GM19452 (cell line): Measurements from ENCODE around the gene CAMP.
"Not testable (repeated sequence)": the region's sequence is repeated elsewhere in the genome, so short reads cannot be mapped to it uniquely, and the experiment has no call there.

Experiments used
- ATAC-seq: cut with Tn5 transposase; IDR thresholded peaks from one replicate; pipeline ENCODE4 v1.9.1; 2021; ENCODE audit not compliant: unreplicated experiment

CAMP gene

DNA sequence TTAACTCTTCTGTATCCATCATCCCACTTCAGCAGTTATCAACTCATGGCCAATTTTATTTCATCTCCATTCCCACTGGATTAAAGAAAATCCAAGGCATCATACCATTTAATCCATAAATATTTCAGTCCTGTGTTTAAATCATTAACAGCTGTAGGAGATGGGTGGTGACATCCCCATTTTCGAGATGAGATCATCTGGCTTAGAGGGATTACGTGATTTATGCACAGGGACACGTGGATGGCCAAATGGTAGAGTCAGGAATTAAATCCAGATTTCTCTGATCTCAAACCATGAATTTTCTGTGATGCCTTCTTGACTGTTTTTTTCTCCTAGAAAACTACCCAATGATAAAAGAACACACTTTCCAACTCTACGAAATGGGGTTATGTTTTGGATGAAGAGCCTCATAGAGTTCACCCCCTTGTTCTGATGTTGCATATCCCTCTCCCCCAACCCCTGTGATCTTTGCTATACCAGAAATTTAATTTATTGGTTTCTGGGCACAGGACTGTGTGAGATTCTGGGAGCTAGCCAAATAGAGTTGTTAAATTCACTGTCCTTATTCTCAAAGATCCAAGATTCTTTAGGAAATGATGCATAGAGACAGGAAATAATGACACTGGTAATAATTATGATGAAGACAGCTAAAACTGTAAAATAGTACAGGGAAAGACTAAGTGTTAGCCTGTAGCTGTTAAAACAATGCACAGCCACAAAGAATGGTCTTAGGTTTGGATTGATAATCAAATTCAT is 25.0 kb downstream of the CAMP start:
- ATAC-seq = no peak

DNA sequence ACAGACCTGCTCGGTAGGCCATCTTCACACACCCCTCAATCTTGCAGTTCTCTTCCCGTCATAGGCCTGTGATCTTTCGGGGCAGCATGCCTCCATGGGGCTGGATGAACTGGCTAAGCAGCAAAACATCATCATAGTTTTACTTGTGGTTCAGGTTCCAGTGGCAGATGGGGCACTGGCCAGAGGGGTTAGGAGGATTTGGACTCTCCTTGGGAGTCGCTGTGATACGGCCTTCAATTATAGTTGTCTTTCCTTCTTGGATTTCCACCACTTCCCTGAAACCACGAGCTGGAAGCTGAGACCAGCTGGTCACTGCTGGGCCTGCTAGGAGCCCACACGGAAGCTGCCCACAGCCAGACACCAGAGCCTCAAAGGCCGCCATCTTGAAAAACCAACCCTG is 33.3 kb downstream of the CAMP start:
- no peak for ATAC-seq

DNA sequence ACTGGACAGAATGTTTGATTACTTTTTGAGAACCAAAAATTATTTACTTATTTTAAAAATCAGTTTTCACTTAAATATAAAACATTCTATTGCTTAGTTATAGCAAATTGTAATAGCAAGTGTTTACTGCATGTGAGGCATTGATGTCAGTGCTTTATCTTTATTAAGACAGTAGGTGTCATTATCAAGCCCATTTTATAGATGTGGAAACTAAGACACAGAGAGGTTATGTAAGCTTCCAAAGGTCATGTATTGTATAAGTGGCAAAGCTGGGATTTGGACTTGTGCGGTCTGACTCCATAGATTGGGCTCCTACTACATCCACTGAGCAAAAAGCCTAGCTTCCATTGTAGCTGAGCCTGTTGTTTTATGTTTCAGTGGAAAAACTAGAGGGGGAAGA is 35.2 kb downstream of the CAMP start:
- ATAC-seq = no peak

DNA sequence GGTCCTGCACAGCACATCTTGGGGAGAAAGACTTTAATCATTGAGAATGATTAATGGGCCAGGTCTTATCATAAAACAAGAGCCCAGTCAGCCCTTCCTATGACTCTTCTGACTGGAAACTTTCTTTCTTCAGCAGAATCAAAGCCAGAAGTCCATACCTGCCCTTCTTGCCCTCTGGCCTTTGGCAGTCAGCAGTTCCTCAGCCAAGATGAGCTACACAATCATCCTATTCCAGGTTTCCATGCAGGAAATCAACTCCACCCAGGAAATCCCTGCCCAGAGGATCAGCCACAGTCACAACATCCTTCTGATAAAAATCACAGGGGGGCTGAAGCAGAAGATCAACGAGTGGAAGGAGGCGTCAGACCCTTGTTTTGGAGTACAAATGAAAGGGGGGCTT is 44.5 kb downstream of the CAMP start:
- no peak for ATAC-seq

DNA sequence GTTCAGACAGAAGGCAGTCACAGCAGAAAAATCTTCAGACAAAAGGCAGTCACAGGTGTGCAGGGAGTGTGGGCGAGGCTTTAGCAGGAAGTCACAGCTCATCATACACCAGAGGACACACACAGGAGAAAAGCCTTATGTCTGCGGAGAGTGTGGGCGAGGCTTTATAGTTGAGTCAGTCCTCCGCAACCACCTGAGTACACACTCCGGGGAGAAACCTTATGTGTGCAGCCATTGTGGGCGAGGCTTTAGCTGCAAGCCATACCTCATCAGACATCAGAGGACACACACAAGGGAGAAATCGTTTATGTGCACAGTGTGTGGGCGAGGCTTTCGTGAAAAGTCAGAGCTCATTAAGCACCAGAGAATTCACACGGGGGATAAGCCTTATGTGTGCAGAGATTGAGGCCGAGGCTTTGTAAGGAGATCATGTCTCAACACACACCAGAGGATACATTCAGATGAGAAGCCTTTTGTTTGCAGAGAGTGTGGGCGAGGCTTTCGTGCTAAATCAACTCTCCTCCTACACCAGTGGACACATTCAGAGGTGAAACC is 45.2 kb downstream of the CAMP start:
- no peak for ATAC-seq

DNA sequence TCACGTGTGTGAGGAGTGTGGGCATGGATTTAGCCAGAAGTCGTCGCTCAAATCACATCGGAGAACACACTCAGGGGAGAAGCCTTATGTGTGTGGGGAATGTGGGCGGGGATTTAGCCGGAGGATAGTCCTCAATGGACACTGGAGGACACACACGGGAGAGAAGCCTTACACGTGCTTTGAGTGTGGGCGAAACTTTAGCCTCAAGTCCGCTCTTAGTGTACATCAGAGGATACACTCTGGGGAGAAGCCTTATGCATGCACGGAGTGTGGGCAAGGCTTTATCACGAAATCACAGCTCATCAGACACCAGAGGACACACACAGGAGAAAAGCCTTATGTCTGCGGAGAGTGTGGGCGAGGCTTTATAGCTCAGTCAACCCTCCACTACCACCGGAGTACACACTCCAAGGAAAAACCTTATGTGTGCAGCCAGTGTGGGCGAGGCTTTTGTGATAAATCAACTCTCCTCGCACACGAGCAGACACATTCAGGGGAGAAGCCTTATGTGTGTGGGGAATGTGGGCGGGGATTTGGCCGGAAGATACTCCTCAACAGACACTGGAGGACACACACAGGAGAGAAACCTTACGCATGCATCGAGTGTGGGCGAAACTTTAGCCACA is 45.8 kb downstream of the CAMP start:
- no peak for ATAC-seq

DNA sequence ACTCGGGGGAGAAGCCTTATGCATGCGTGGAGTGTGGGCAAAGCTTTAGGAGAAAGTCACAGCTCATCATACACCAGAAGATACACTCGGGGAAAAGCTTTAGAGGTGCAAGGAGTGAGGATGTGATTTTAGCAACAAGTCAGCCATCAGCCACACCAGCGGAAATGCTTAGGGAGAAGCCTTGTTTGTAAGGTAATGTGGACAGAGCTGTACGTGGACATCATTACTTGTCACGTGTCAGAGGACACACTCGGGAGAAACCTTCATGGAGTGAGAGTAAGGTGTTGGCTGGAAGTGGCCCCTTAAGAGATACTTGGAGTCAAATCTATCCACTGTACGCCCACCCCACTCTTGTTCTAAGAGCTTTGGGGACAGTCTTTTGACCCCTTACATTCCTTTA is 46.3 kb downstream of the CAMP start:
- ATAC-seq = no peak

DNA sequence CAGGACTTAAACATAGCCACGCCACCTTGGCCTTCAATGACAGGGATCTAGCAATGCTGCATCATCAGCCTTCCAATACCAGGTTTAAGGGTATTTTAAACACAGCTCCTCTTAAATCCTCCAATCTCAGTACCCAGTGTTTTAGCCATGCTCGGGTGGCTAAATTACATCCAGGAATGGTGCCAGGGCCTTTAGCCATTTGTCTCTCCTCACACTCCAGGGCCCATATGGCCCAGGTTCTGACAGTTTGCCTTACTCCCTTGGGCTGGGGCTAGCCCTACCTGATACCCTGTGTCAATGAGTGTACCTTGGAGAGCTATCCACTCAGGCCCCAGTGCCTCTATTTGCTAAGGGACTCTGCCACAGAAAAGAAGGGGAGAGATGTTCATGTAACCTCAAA is 47.0 kb downstream of the CAMP start:
- no peak for ATAC-seq

DNA sequence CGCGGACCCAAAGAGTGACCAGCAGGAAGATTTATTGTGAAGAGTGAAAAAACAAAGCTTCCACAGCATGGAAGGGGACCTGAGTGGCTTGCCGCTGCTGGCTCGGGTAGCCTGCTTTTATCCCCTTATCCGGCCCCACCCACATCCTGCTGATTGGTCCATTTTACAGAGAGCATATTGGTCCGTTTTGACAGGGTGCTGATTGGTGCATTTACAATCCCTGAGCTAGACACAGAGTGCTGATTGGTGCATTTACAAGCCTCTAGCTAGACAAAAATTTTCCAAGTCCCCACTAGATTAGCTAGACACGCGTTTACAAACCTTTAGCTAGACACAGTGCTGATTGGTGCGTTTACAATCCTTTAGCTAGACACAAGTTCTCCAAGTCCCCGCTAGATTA is 47.9 kb downstream of the CAMP start:
- not testable (repeated sequence) for ATAC-seq

DNA sequence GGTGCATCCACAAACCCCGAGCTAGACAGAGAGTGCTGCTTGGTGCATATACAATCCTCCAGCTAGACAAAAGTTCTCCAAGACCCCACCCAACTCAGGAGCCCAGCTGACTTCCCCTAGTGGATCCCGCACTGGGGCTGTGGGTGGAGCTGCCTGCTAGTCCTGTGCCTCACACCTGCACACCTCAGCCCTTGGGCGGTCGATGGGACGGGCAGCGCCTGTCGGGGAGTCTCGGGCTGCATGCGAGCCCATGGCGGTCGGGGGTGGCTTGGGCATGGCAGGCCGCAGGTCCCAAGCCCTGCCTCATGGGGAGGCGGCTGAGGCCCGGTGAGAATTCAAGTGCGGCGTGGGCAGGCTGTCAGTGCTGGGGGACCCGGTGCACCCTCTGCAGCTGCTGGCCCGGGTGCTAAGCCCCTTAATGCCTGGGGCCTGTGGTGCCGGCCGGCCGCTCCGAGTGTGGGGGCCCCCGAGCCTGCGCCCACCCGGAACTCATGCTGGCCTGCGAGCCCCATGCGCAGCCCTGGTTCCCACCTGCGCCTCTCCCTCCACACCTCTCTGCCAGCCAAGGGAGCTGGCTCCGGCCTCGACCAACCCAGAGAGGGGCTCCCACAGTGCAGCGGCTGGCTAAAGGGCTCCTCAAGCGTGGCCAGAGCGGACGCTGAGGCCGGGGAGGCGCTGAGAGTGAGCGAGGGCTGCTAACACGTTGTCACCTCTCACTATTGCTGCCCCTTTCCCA is 48.6 kb downstream of the CAMP start:
- no peak for ATAC-seq

DNA sequence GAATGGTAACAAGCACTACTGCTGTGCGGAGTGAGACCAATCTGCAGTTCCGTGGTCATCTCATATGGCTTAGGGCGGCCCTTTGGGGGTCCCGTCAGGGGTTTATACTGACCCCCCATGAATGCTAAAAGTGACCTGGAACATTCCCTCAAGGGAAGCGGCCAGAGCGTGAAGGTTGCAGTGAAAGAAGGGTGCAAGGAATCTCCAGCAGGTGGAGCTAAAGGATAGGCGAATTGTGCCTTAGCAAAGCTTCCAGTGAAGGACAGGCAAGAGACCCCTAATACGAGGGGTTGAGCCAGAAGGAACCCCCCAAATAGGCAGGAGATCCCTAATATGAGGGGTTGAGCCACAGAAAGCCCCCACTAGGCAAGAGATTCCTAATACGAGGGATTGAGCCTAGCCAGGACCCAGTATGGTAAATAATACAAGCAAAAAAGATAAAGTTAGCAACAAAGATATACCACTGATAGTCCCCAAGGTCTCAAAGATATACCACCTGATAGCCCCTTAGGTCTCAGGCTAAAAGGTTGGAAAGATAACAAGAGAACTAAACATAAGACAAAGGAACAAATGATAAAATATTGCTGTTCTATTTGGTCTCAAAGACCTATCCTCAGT is 50.4 kb downstream of the CAMP start:
- ATAC-seq = no peak

DNA sequence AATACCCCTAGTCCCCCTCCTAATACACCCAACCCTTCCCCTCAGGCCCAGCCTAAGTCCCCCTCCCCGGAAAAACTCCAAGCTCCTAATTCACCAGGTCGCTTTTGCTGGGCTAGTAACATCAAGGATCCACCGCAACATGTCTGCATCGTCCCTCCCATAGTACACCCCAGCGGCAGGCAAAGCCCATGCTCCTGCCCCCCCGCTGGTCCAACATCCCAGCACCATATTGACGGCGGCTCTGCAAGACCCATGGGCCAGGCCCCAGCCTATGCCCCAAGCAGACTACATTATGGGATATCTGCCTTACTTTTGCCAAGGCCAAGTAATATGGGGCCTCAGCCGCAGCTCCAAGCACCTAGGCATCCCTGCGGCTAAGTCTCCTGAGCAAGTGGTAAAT is 51.2 kb downstream of the CAMP start:
- ATAC-seq = no peak
